GM12875 (cell line): ENCODE measurements around the gene ZSWIM8.

Experiments used
- H3K4me3 ChIP-seq: one replicate; pipeline ENCODE4 v1.5.1; 2011; ENCODE audit warnings: low read depth, low read length, control low read depth
- CTCF ChIP-seq: IDR thresholded peaks from 2 replicates; pipeline ENCODE4 v1.5.1; 2011; ENCODE audit warnings: low read depth, mild to moderate bottlenecking, control low read depth, inconsistent platforms, low read length, moderate library complexity, borderline replicate concordance; ENCODE audit not compliant: insufficient read depth

ZSWIM8 gene

GRCh38 chr10:73746721-73747120, 38.7 kb upstream of the ZSWIM8 start:
- TF ChIP-seq CTCF: no peak
- H3K4me3 ChIP-seq: no peak overlapping the region

DNA sequence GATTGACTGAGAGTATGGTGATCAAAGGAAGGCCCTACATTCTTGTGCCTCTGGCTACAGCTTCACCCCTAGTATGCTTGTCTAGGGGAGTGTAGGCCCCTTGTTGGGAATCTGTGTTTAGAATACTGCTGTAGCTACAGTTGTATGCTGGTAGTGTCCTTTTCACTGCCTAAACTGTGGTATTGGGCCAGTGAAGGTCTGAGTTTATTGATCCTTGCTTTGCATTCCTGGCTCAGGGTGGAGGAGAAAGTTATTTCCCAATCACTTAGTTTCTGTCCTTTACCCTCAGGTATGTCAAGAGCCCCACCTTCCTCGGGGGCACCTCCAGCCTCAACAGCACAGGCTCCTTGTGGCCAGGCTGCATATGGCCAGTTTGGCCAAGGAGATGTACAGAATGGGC, 34.6 kb upstream of the ZSWIM8 start:
- no peak overlapping the region for H3K4me3 ChIP-seq
- TF ChIP-seq CTCF: no peak

GRCh38 chr10:73756183-73756582, 29.2 kb upstream of the ZSWIM8 start:
- TF ChIP-seq CTCF: no peak
- H3K4me3 ChIP-seq: no peak overlapping the region

DNA sequence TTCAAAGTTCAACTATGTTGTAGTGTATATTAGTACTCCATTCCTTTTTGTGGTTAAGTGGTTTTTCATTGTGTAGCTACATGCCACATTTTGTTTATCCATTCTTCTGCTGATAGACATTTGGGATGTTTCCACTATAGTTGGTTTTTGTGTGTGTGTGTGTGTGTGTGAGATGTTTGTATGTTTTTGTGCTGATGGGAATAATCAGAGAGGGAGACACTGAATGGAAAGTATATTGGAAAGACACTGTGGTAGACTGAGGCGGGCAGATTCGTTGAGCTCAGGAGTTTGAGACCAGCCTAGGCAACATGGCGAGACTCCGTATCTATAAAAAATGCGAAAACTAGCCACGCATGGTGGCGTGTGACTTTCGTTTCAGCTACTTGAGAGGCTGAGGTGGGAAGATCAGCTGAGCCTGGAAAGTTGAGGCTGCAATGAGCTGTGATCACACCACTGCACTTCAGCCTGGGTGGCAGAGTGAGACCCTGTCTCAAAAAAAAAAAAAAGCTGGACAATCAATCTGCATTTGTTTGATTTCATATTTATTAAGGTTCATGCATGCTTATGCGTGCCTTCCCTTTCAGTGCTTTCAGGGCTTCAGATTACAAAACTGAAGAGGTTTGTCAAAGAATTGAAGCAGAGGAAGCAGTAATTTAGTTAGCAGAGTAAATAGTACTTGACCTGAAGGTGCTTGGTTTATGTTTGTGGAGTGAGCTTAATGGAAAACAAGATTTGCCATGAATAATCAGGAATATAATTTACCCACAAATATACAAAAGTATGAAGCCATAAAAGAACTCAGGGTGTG, 26.5 kb upstream of the ZSWIM8 start:
- no peak for TF ChIP-seq CTCF

GRCh38 chr10:73759512-73760115, 25.8 kb upstream of the ZSWIM8 start:
- no peak overlapping the region for H3K4me3 ChIP-seq
- no peak for TF ChIP-seq CTCF

More for the DNA sequence above, 26.5 kb upstream of the ZSWIM8 start:
- no peak overlapping the region for H3K4me3 ChIP-seq

DNA sequence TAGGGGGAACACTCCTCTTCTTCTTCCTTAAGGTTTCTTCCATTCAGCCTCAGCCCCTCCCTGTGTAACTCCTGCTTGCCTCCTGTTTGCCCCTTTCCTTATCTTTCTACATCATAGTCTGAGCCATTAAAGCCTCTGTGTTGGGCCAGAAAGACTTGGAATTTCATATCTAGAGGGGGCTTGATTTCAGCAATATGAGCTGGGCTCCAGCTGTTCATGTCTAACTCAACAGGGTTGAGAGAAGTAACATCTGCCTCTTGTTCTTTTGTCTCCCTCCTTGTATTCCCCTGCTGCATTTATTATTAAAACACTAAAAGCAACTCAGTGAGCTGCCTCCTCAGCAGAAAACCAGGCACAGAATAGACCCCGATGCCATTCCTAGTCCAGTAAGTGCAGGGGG, 23.6 kb upstream of the ZSWIM8 start:
- TF ChIP-seq CTCF: no peak
- H3K4me3 ChIP-seq: no peak overlapping the region

DNA sequence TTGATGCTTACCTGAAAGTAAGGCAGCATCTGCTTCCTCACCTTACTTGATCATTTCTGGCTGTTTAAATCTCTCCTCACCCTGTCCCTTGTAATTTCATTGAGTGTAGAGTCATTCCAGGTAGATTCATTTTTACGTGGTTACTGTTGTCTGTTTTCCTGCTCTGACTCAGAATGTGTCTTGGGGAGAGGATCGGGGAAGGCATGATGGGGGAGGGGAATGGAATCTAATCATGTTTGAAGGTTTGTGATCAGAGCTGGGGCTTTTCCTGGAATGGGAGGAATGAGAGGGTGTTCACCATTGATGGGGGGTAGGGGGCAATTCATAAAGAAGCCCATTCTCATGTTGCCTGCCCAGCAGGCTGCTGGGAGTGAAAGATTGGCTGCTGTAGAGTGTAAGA, 22.5 kb upstream of the ZSWIM8 start:
- no peak overlapping the region for H3K4me3 ChIP-seq
- no peak for TF ChIP-seq CTCF
